PFSK-1 (cell line): ENCODE measurements around the gene RDH12.

Source experiments
- FOXP2 ChIP-seq: optimal IDR thresholded peaks from 2 replicates; pipeline ENCODE3; 2011; ENCODE audit warnings: borderline replicate concordance, control low read depth, inconsistent platforms; ENCODE audit not compliant: insufficient read depth; ENCODE audit errors: extremely low read length, extremely low read depth
- POLR2AphosphoS5 ChIP-seq: IDR thresholded peaks from 2 replicates; pipeline ENCODE4 v1.6.1; 2012; ENCODE audit warnings: low read depth, mild to moderate bottlenecking, control low read depth, low read length, moderate library complexity
- REST ChIP-seq, 2 experiments: IDR thresholded peaks; 2 replicates each; pipeline versions ENCODE4 v1.6.1 to v1.8.0; 2011 to 2012; ENCODE audit warnings: low read depth in 2 of 2, low read length in 2 of 2, control low read depth in 1 of 2, inconsistent platforms in 1 of 2, mild to moderate bottlenecking in 1 of 2, moderate library complexity in 1 of 2; ENCODE audit not compliant: insufficient read depth in 1 of 2
- SIN3A ChIP-seq: IDR thresholded peaks from 2 replicates; pipeline ENCODE4 v1.6.1; 2012; ENCODE audit warnings: mild to moderate bottlenecking, low read length, moderate library complexity, borderline replicate concordance; ENCODE audit not compliant: insufficient read depth
- TAF1 ChIP-seq: IDR thresholded peaks from 2 replicates; pipeline ENCODE4 v1.6.1; 2012; ENCODE audit warnings: low read length, control low read depth, borderline replicate concordance; ENCODE audit not compliant: insufficient read depth

The RDH12 gene

GRCh38 chr14:67705211-67705610 lies 3.5 kb downstream of the RDH12 start:
- TF ChIP-seq POLR2AphosphoS5 (no peak), FOXP2 (no peak), SIN3A (no peak), TAF1 (no peak), REST (IDR thresholded peaks at IDR 0.05; ENCODE audit: insufficient read depth in 1 of 2, low read depth in 2 of 2, low read length in 2 of 2) (no peak)

GRCh38 chr14:67710209-67710608 lies 8.5 kb downstream of the RDH12 start:
- no peak for TF ChIP-seq POLR2AphosphoS5
- no peak for TF ChIP-seq TAF1
- TF ChIP-seq FOXP2, result no peak
- no peak for TF ChIP-seq REST (IDR thresholded peaks at IDR 0.05; ENCODE audit: insufficient read depth in 1 of 2, low read depth in 2 of 2, low read length in 2 of 2)

GRCh38 chr14:67717048-67717447 lies 15.4 kb downstream of the RDH12 start:
- TF ChIP-seq TAF1 (no peak), FOXP2 (no peak), POLR2AphosphoS5 (no peak), REST (IDR thresholded peaks at IDR 0.05; ENCODE audit: insufficient read depth in 1 of 2, low read depth in 2 of 2, low read length in 2 of 2) (no peak), SIN3A (no peak)

- TF ChIP-seq TAF1, result no peak
- no peak for TF ChIP-seq FOXP2
- no peak for TF ChIP-seq SIN3A
- no peak for TF ChIP-seq REST (IDR thresholded peaks at IDR 0.05; ENCODE audit: insufficient read depth in 1 of 2, low read depth in 2 of 2, low read length in 2 of 2)
- TF ChIP-seq POLR2AphosphoS5, result no peak
Measured at GRCh38 chr14:67718265-67718664, 16.6 kb downstream of the RDH12 start.

GRCh38 chr14:67719866-67720265 lies 18.2 kb downstream of the RDH12 start:
- TF ChIP-seq TAF1 (no peak), REST (IDR thresholded peaks at IDR 0.05; ENCODE audit: insufficient read depth in 1 of 2, low read depth in 2 of 2, low read length in 2 of 2) (no peak), FOXP2 (no peak), SIN3A (no peak), POLR2AphosphoS5 (no peak)
